Kidney tubule cell (primary cell): ENCODE data around the gene MAEA.
"Not testable (repeated sequence)": the region's sequence is repeated elsewhere in the genome, so short reads cannot be mapped to it uniquely, and the experiment has no call there.

Experiments
- DNase-seq: peaks from one replicate; pipeline ENCODE4 v3.0.0-alpha.2; 2018; ENCODE audit warnings: low spot score

Gene MAEA

DNA sequence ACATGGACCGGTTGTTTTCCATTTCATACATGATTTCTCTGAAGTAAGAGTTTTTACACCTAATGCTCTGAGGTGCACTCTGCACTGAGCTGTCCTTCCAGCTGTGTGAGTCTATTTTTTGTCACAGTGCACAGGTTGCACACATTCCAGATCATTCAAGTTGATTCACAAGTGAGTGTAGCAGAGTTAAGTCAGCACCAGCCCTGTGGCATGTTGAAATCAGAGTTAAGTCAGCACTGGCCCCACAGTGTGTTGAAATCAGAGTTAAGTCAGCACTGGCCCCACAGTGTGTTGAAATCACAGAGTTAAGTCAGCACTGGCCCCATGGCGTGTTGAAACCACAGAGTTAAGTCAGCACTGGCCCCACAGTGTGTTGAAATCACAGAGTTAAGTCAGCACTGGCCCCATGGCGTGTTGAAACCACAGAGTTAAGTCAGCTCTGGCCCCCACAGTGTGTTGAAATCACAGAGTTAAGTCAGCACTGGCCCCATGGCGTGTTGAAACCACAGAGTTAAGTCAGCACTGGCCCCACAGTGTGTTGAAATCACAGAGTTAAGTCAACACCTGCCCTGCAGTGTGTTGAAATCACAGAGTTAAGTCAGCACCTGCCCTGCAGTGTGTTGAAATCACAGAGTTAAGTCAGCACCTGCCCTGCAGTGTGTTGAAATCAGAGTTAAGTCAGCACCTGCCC lies 45.6 kb downstream of the MAEA start:
- DNase-seq: not testable (repeated sequence)

- DNase-seq: no peak
Observed at GRCh38 chr4:1336088-1336491, 46.4 kb downstream of the MAEA start.

DNA sequence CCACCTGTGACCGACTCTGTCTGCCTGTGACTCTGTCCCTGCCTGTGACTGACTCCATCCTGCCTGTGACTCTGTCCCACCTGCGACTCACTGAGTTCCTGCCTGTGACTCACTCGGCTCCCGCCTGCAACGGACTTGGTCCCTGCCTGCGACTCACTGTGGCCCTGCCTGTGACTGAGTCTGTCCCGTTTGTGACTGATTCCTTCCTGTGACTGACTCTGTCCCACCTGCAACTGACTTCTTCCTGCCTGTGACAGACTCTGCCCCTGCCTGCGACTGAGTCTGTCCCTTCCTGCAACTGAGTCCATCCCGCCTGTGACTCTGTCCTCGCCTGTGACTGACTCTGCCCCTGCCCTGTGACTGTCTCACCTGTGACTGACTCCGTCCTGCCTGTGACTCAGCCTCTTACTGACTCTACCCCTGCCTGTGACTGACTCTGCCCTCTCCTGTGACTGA lies 47.7 kb downstream of the MAEA start:
- DNase-seq: peak; percentile 92

DNA sequence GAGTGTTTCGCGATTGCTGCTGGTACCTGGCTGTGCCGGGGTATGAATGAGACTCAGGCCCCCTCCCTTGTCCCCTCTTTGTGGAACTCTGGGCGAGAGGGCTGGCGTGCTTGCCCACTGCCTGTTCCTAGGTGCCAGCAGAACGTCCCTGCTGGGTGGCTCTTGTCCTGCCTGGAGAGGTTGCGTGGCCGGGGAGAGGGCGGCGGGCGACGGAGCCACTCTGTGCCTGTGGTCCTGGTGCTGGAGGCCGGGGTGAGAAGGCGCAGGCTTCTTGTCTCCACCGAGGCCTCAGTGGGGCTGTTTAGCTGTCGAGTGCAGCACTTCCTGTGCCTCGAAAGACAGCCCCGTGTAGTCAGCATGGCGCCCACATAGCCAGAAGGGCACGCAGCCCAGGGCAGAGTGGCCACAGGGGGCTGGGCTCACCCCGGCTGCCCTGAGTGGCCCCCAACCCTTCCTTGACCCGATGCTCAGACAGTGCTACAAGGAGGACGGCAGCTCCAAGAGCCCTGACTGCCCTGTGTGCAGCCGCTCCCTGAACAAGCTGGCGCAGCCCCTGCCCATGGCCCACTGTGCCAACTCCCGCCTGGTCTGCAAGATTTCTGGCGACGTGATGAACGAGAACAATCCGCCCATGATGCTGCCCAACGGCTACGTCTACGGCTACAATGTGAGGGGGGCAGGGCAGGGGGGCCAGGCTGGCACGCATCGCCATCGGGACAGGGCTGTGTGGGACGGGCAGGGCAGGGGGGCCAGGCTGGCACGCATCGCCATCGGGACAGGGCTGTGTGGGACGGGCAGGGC lies 48.5 kb downstream of the MAEA start:
- DNase-seq: no peak

DNA sequence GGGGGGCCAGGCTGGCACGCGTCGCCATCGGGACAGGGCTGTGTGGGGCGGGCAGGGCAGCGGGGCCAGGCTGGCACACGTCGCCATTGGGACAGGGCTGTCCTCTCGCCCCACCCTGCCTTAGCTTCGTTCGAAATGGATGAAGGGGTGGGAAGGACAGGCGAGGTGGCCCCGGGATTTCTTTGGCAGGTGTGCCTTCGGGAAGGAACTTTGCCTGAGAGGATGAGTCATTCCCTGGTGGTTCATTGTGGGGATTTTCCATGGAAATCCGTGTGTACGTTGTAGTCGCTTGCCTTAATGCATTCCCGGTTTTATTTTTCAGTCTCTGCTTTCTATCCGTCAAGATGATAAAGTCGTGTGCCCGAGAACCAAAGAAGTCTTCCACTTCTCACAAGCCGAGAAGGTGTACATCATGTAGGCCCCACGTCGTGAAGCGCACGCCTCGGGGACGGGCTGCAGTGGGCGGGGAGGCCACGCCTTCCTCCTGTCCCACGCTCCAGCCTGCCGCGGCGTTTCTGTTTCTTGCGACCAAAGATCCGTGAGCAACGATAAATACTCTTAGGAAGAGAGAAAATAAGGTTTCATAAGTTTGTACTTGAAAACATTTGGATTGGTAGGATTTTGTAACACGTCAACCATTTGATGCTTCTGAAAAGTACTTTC lies 49.2 kb downstream of the MAEA start:
- no peak for DNase-seq

GRCh38 chr4:1339489-1339888 lies 49.8 kb downstream of the MAEA start:
- DNase-seq: no peak

DNA sequence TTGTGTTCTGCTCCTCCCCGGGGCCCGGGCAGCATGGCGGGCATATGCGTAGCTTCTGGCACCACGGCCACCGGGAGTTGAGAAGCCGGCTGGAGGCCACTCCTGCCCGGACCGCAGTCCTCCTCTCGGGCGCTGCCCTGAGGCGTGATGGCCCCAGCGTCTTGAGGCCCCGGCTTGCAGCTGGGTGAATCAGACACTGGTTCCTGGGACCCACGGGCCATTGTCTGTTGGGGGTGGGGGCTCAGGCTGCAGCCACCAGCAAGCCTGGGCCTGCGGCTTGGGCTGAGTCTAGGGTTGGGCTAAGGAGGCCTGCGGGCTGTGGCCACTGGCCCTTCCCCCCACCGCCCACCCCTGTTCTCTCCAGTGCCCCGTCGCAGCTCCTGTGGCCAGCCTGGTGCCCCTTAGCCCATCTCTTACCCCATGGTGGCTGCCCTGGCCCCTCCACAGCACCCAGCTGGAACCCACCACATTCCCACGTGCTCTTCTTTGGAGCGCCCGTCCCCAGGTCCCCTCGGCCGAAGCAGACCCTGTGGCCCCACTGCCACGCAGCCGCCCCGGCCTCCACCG lies 50.6 kb downstream of the MAEA start:
- no peak for DNase-seq

DNA sequence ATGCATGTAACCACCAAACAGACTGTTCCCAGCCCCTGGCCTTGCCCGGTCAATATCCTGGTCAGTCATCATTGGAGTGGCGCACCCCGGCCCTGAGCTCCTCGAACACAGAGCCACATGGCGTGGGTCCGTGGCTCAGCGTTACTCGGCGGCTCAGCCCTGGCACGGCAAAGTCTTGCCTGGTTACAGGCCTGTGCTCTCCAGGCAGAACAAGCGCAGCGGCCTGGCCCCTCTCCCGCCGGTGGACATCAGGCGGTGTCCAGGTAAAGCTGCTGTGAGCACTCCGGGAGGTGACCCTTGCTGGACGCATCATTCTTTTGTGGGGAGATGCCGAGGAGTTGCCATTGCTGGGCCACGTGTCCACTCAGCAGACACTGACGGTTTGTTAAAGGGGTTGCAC lies 51.2 kb downstream of the MAEA start:
- no peak for DNase-seq

GRCh38 chr4:1342003-1342402 lies 52.3 kb downstream of the MAEA start:
- peak; percentile 13 for DNase-seq

DNA sequence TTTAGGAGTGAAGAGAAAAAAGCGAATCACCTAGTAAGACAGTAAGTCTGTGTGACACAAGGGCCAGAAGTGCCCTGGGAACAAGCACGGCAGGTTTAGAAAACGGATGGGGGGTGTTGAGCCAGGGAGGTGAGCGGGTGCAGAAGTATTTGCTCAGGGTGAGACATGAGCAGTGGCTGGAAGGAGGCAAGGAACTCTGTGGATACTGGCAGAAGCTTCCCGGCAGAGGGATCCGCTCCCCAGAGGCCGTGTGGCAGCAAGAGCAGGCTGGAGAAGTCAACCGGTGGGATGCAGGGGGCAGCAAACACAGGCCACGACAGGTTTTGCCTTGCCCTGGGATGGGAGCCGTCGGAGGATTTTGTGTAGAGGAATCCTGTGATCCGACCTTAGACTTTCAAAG lies 55.0 kb downstream of the MAEA start:
- peak; percentile 13 for DNase-seq

DNA sequence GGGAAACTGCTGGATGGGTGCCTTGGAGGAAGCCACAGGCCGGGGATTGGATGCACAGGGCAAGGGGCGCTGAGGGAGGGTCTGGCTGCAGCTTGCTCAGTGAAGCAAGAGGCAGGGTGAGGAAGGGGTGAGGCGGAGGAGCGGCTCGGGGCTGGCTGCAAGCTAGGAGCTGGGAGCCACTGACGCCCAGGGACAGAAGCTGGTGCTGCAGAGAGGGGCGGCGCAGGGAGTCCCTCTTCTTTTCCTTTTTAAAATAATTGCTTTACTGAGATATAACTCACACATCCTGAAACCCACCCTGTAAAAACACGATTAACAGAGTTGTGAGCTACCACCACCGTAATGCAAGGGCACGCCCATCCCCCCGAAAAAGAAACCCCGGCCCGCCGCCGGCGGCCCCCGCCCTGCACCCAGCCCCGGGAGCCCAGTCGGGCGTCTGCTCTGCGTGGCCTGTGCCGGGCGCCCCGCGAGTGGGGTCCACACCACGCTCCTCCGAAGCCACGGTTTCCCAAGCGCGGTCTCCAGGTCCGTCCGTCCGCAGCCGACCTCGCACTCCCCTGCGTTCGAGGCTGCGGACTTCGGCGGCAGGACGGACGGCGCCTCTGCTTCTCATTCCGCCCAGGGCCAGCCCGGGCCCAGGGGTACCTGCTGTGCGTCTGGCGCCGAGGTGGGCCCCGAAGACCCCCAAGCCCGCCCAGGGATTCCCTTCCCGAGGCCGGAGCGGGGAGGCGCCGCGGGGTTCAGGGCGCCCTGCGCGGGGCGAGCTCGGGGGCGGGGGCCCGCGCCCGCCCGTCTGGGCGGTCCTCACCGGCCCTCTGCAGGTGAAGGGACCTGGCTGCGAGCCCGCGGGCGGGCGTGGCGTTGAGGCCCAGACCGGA lies 56.5 kb downstream of the MAEA start:
- DNase-seq: peak; percentile 33

DNA sequence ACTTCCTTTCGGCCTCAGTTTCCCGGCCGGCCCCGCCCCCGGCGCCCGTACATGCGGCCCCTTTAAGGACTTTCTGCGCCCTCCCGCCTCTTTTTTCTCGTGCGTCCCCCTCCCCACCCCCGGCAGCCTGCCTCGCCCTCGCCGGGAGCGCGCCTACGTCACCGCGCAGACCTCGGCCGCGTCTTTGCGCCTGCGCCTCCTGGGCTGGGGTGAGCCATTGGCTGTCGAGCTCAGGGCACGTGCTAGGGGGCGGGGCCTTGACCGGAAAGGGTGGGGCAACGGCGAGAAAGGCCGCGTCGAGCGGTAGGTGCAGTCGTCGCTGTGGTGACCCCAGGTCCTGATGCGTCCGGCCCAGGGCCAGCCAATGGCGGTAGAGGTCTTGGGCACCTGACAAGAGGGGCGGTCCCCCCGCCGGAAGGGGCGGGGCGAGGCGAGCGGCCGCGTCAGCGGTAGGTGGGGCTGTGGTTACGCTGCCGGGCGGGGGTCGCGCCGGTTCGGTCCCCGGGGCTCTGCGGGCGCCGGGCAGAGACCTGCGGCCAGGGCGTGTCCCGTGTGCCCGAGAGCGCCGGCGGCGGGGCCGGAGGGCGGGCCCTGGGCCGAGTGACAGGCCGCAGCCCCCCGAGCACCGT lies 57.2 kb downstream of the MAEA start, which contains the start of gene UVSSA:
UVSSA (plus strand) TSS at position 428 of the 629 bp plus-strand sequence. CDS start 884 bp downstream, outside the sequence.
- DNase-seq: peak; percentile 100

DNA sequence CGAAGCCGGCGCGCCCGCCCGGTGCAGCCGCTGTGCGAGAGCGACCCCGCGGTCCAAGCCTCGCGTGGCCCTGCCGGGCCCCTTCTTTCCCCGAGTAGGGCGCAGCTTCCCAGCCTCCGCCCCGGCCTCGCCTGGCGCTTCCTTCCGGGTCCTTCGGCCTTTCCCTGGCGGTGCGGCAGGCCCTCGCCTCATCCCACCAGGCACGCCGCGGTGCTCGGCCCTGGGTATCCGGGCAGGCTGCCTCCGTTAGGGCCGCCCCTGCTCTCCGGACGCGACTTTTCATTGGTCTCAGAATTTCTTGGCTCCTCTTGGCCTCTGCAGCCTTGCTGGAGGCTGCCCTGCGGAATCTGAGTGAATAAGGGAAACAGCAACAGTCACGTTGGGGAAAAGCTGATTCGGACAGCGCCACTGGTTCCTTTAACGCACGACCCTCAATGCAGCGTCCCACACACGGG lies 57.7 kb downstream of the MAEA start:
- DNase-seq: peak; percentile 77

GRCh38 chr4:1348014-1348513 lies 58.4 kb downstream of the MAEA start:
- no peak for DNase-seq

DNA sequence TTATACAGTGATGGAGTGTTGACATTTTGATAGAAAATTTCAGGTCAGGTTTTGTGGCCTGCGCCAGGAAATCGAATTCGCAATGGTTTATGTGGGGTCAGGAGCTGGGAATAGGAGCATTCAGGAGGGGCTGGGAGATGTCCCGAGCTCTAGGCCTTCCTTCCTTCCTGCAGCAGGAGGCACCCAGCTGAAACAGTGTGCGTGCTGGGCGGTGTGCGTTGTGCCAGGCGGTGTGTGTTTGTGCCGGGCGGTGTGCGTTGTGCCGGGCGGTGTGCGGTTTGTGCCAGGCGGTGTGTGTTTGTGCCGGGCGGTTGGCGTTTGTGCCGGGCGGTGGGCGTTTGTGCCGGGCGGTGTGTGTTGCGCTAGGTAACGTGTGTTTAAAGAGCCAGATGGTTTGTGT lies 59.1 kb downstream of the MAEA start:
- no peak for DNase-seq

DNA sequence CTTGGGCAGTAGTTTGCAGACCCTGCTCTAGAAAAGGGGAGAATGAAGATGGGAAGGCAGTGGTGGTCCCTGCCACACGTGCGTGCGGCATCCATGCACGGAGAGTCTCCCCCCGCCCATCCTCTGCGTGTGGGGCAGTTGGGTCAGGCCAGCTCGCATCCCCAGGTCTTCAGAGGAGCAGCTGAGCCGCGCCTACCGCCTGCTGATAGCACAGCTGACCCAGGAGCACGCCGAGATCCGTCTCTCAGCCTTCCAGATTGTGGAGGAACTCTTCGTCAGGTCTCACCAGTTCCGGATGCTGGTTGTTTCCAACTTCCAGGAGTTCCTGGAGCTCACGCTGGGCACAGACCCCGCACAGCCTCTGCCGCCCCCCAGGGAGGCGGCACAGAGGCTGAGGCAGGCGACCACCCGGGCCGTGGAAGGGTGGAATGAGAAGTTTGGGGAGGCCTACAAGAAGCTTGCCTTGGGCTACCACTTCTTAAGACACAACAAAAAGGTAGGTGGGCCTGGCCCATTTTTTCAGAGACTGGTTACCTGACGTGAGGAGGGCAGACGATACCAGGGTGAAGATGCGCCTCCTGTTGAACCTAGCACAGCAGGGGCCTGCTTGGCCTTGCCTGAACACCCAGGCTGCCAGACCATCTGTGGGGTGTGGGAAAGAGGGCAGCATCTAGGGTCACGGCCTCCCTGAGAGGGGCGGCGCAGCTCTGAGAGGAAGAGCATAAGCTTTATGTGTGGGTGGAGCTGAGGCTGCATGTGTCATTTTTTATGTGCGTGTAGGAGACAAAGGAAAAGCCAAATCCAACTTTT lies 59.9 kb downstream of the MAEA start:
- no peak for DNase-seq

GRCh38 chr4:1350169-1350520 lies 60.5 kb downstream of the MAEA start:
- DNase-seq: no peak

DNA sequence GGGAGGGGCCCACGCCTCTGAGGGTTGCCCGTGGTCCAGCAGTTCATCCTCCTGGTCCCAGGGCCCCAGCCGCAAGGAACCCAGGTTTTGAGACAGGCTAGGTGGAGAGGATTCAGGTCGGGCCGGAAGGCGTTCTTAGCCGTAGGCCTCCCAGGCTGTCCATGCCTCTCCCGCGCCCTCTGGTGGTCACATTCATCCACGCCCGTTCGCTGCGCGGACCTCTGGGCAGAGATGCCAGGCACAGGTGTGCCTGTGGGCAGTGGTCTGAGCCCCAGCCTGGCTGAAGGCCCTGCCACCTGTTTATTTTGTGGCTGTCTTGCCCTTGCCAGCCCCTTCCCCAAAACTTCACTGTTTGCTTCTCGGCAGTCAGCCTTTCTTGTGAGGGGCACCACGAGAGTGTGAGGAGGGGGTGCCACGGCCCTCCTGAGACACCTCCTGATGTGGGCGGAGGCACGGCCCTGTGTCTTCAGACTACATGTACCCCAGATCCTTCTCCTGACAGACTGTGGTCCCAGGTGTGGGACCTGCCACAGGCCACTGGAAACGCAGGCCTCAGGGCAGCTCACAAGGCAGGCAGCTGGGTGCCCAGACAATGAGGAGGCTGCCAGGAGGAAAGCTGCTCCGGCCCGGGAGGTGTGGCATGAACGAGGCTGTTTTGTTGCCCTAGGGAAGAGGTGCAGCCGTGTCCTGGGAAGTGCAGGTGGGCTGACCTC lies 62.3 kb downstream of the MAEA start:
- peak; percentile 83 for DNase-seq

- peak; percentile 43 for DNase-seq
Observed at GRCh38 chr4:1352567-1352900, 62.8 kb downstream of the MAEA start.
